CD4-positive, alpha-beta T cell treated with Interleukin-15 for 4 hours (primary cell): ENCODE results near the gene RAPH1.
A peak's percentile ranks its signal among the peaks of the same experiment; 100 is the strongest.

Experiments
- DNase-seq: peaks from one replicate; pipeline ENCODE4 v3.0.0-alpha.2; 2020; ENCODE audit warnings: low spot score

RAPH1 gene

GRCh38 chr2:203535078-203535783 is at the start of gene RAPH1:
RAPH1 (minus strand) TSS chr2:203535301; CDS start chr2:203495353, 39,948 bp downstream.
- DNase-seq: peak; percentile 46

- DNase-seq: no peak
Observed at GRCh38 chr2:203584784-203585183, 49.7 kb upstream of the RAPH1 start.

GRCh38 chr2:203583701-203584100 is 48.6 kb upstream of the RAPH1 start:
- DNase-seq: no peak

GRCh38 chr2:203583084-203583695 is 48.1 kb upstream of the RAPH1 start:
- DNase-seq: no peak

GRCh38 chr2:203582468-203582867 is 47.4 kb upstream of the RAPH1 start:
- no peak for DNase-seq

- no peak for DNase-seq
Observed at GRCh38 chr2:203580844-203581243, 45.7 kb upstream of the RAPH1 start.

- no peak for DNase-seq
Observed at GRCh38 chr2:203579730-203580129, 44.6 kb upstream of the RAPH1 start.

- DNase-seq: peak; percentile 13
Observed at GRCh38 chr2:203578759-203579643, 43.9 kb upstream of the RAPH1 start.

- DNase-seq: no peak
Observed at GRCh38 chr2:203574824-203575223, 39.7 kb upstream of the RAPH1 start.

GRCh38 chr2:203572316-203572715 is 37.2 kb upstream of the RAPH1 start:
- no peak for DNase-seq

- no peak for DNase-seq
Observed at GRCh38 chr2:203569677-203570316, 34.7 kb upstream of the RAPH1 start.

- no peak for DNase-seq
Observed at GRCh38 chr2:203567691-203568090, 32.6 kb upstream of the RAPH1 start.

- no peak for DNase-seq
Observed at GRCh38 chr2:203566161-203566560, 31.1 kb upstream of the RAPH1 start.

- DNase-seq: no peak
Observed at GRCh38 chr2:203565076-203565475, 30.0 kb upstream of the RAPH1 start.

- DNase-seq: no peak
Observed at GRCh38 chr2:203562268-203562667, 27.2 kb upstream of the RAPH1 start.

- no peak for DNase-seq
Observed at GRCh38 chr2:203559641-203560040, 24.5 kb upstream of the RAPH1 start.

- DNase-seq: no peak
Observed at GRCh38 chr2:203553784-203554183, 18.7 kb upstream of the RAPH1 start.

GRCh38 chr2:203551778-203552177 is 16.7 kb upstream of the RAPH1 start:
- no peak for DNase-seq

GRCh38 chr2:203550266-203550665 is 15.2 kb upstream of the RAPH1 start:
- no peak for DNase-seq

- no peak for DNase-seq
Observed at GRCh38 chr2:203549406-203549805, 14.3 kb upstream of the RAPH1 start.

- DNase-seq: no peak
Observed at GRCh38 chr2:203548887-203549286, 13.8 kb upstream of the RAPH1 start.

GRCh38 chr2:203547356-203547755 is 12.3 kb upstream of the RAPH1 start:
- DNase-seq: no peak
